ENCODE data around the gene ALKBH2.

ALKBH2 gene

GRCh38 chr12:109115404-109115757 is 22.1 kb upstream of the ALKBH2 start:
- in situ Hi-C loops (cut with HindIII; ENCODE audit: low sequenced_read_pairs) = loop anchor here (25.0 kb wide), 1 partner anchor 553 kb away; the partner anchor contains the start of genes ISCU and SART3

GRCh38 chr12:109114644-109115043 is 21.4 kb upstream of the ALKBH2 start:
- in situ Hi-C loops (cut with HindIII; ENCODE audit: low sequenced_read_pairs) = loop anchor here (25.0 kb wide), 1 partner anchor 552 kb away; the partner anchor contains the start of genes ISCU and SART3

GRCh38 chr12:109113661-109114321 is 20.5 kb upstream of the ALKBH2 start:
- in situ Hi-C loops (cut with HindIII; ENCODE audit: low sequenced_read_pairs) = loop anchor here (25.0 kb wide), 1 partner anchor 551 kb away; the partner anchor contains the start of genes ISCU and SART3

GRCh38 chr12:109112720-109113465 is 19.6 kb upstream of the ALKBH2 start:
- in situ Hi-C loops (cut with HindIII; ENCODE audit: low sequenced_read_pairs) = loop anchor here (25.0 kb wide), 1 partner anchor 551 kb away; the partner anchor contains the start of genes ISCU and SART3

GRCh38 chr12:109110988-109111495 is 17.8 kb upstream of the ALKBH2 start:
- in situ Hi-C loops (cut with HindIII; ENCODE audit: low sequenced_read_pairs) = loop anchor here (25.0 kb wide), 1 partner anchor 549 kb away; the partner anchor contains the start of genes ISCU and SART3

- in situ Hi-C loops (cut with HindIII; ENCODE audit: low sequenced_read_pairs) = loop anchor here (25.0 kb wide), 1 partner anchor 548 kb away; the partner anchor contains the start of genes ISCU and SART3
Observed at GRCh38 chr12:109109746-109110350, 16.6 kb upstream of the ALKBH2 start.

GRCh38 chr12:109105176-109105575 is 11.9 kb upstream of the ALKBH2 start:
- in situ Hi-C loops (cut with HindIII; ENCODE audit: low sequenced_read_pairs) = loop anchor here (25.0 kb wide), 1 partner anchor 543 kb away; the partner anchor contains the start of genes ISCU and SART3

- in situ Hi-C loops (cut with HindIII; ENCODE audit: low sequenced_read_pairs) = loop anchor here (25.0 kb wide), 1 partner anchor 540 kb away; the partner anchor contains the start of genes ISCU and SART3
Observed at GRCh38 chr12:109102491-109102890, 9.2 kb upstream of the ALKBH2 start.

GRCh38 chr12:109100741-109101140 is 7.5 kb upstream of the ALKBH2 start:
- in situ Hi-C loops (cut with HindIII; ENCODE audit: low sequenced_read_pairs) = loop anchor here (25.0 kb wide), 1 partner anchor 538 kb away; the partner anchor contains the start of genes ISCU and SART3

GRCh38 chr12:109099431-109100020 is 6.3 kb upstream of the ALKBH2 start:
- in situ Hi-C loops (cut with HindIII; ENCODE audit: low sequenced_read_pairs) = loop anchor here (10.0 to 25.0 kb wide), 2 partner anchors 235 to 537 kb away; partner anchors contain the start of genes ISCU and SART3

- in situ Hi-C loops (cut with HindIII; ENCODE audit: low sequenced_read_pairs) = loop anchor here (10.0 kb wide), 1 partner anchor 234 kb away; no protein-coding TSS in a partner anchor
Observed at GRCh38 chr12:109098651-109099050, 5.4 kb upstream of the ALKBH2 start.

- in situ Hi-C loops (cut with HindIII; ENCODE audit: low sequenced_read_pairs) = loop anchor here (10.0 kb wide), 1 partner anchor 233 kb away; no protein-coding TSS in a partner anchor
Observed at GRCh38 chr12:109098183-109098604, 4.9 kb upstream of the ALKBH2 start.

- in situ Hi-C loops (cut with HindIII; ENCODE audit: low sequenced_read_pairs) = loop anchor here (10.0 kb wide), 1 partner anchor 233 kb away; no protein-coding TSS in a partner anchor
Observed at GRCh38 chr12:109097435-109098182, 4.3 kb upstream of the ALKBH2 start, which contains the start of gene UNG. UNG (plus strand) TSS chr12:109097597; CDS start chr12:109097680, 83 bp downstream.

- in situ Hi-C loops (cut with HindIII; ENCODE audit: low sequenced_read_pairs) = loop anchor here (10.0 kb wide), 1 partner anchor 232 kb away; no protein-coding TSS in a partner anchor
Observed at GRCh38 chr12:109097140-109097434, 3.8 kb upstream of the ALKBH2 start.

- in situ Hi-C loops (cut with HindIII; ENCODE audit: low sequenced_read_pairs) = loop anchor here (10.0 kb wide), 1 partner anchor 228 kb away; no protein-coding TSS in a partner anchor
Observed at GRCh38 chr12:109092497-109093021, 713 bp downstream of the ALKBH2 start.

GRCh38 chr12:109089683-109090082 is 3.6 kb downstream of the ALKBH2 start:
- in situ Hi-C loops (cut with HindIII; ENCODE audit: low sequenced_read_pairs) = loop anchor here (10.0 kb wide), 1 partner anchor 225 kb away; no protein-coding TSS in a partner anchor

GRCh38 chr12:109088818-109089217 is 4.5 kb downstream of the ALKBH2 start:
- in situ Hi-C loops (cut with HindIII; ENCODE audit: low sequenced_read_pairs) = no loop called here

- in situ Hi-C loops (cut with HindIII; ENCODE audit: low sequenced_read_pairs) = no loop called here
Observed at GRCh38 chr12:109087250-109087649, 6.0 kb downstream of the ALKBH2 start.

- in situ Hi-C loops (cut with HindIII; ENCODE audit: low sequenced_read_pairs) = no loop called here
Observed at GRCh38 chr12:109085590-109085989, 7.7 kb downstream of the ALKBH2 start.
